GM18517 (cell line): ENCODE data around the gene MAGI3.
"Not testable (repeated sequence)": the region's sequence is repeated elsewhere in the genome, so short reads cannot be mapped to it uniquely, and the experiment has no call there.

ENCODE experiments used
- ATAC-seq: cut with Tn5 transposase; IDR thresholded peaks from one replicate; pipeline ENCODE4 v1.9.1; 2021; ENCODE audit warnings: mild to moderate bottlenecking, moderate library complexity; ENCODE audit not compliant: unreplicated experiment

MAGI3 gene

GRCh38 chr1:113557187-113557586 lies 166.9 kb downstream of the MAGI3 start:
- ATAC-seq = no peak

- ATAC-seq = no peak
Observed at GRCh38 chr1:113565621-113566020, 175.3 kb downstream of the MAGI3 start.

GRCh38 chr1:113567427-113567826 lies 177.1 kb downstream of the MAGI3 start:
- ATAC-seq = no peak

- not testable (repeated sequence) for ATAC-seq
Observed at GRCh38 chr1:113575744-113576260, 185.5 kb downstream of the MAGI3 start.

- ATAC-seq = no peak
Observed at GRCh38 chr1:113576271-113576670, 186.0 kb downstream of the MAGI3 start.

- ATAC-seq = no peak
Observed at GRCh38 chr1:113579256-113580018, 189.1 kb downstream of the MAGI3 start.

- no peak for ATAC-seq
Observed at GRCh38 chr1:113581323-113581722, 191.0 kb downstream of the MAGI3 start.

GRCh38 chr1:113582084-113582483 lies 191.8 kb downstream of the MAGI3 start:
- ATAC-seq = no peak

- ATAC-seq = no peak
Observed at GRCh38 chr1:113587475-113587874, 197.2 kb downstream of the MAGI3 start.

GRCh38 chr1:113592230-113592629 lies 201.9 kb downstream of the MAGI3 start:
- no peak for ATAC-seq

- no peak for ATAC-seq
Observed at GRCh38 chr1:113593550-113594297, 203.4 kb downstream of the MAGI3 start.

GRCh38 chr1:113604466-113604865 lies 214.2 kb downstream of the MAGI3 start:
- not testable (repeated sequence) for ATAC-seq

- ATAC-seq = no peak
Observed at GRCh38 chr1:113605146-113605545, 214.8 kb downstream of the MAGI3 start.

GRCh38 chr1:113608399-113608798 lies 218.1 kb downstream of the MAGI3 start:
- no peak for ATAC-seq

- no peak for ATAC-seq
Observed at GRCh38 chr1:113610372-113610771, 220.1 kb downstream of the MAGI3 start.

- ATAC-seq = no peak
Observed at GRCh38 chr1:113615425-113615824, 225.1 kb downstream of the MAGI3 start.

- no peak for ATAC-seq
Observed at GRCh38 chr1:113616156-113616555, 225.8 kb downstream of the MAGI3 start.

- ATAC-seq = no peak
Observed at GRCh38 chr1:113617438-113618141, 227.3 kb downstream of the MAGI3 start.

- no peak for ATAC-seq
Observed at GRCh38 chr1:113628997-113629396, 238.7 kb downstream of the MAGI3 start.

- no peak for ATAC-seq
Observed at GRCh38 chr1:113630340-113631327, 240.3 kb downstream of the MAGI3 start.
